HUES64 (cell line): ENCODE data around the gene GAS6.

ENCODE experiments used
- H3K27ac ChIP-seq: 2 replicates; pipeline ENCODE4 v1.7.0; 2013; ENCODE audit warnings: low read depth, low read length, inconsistent platforms
- H3K27me3 ChIP-seq: 2 replicates; pipeline ENCODE4 v1.6.1; 2013; ENCODE audit warnings: mild to moderate bottlenecking, low read length; ENCODE audit not compliant: insufficient read depth
- H3K36me3 ChIP-seq: 2 replicates; pipeline ENCODE4 v1.6.1; 2013; ENCODE audit warnings: mild to moderate bottlenecking, low read length; ENCODE audit not compliant: insufficient read depth
- H3K4me1 ChIP-seq: 2 replicates; pipeline ENCODE4 v1.6.1; 2013; ENCODE audit warnings: mild to moderate bottlenecking, low read length, moderate library complexity; ENCODE audit not compliant: insufficient read depth
- H3K4me3 ChIP-seq: 2 replicates; pipeline ENCODE4 v1.5.1; 2013; ENCODE audit warnings: mild to moderate bottlenecking, low read length, moderate library complexity
- H3K9ac ChIP-seq: 2 replicates; pipeline ENCODE4 v1.6.1; 2013; ENCODE audit warnings: mild to moderate bottlenecking, low read depth, low read length
- H3K9me3 ChIP-seq: 2 replicates; pipeline ENCODE4 v1.6.1; 2013; ENCODE audit warnings: low read depth, low read length; ENCODE audit not compliant: insufficient read depth
- WGBS: fragments of 150-250, 120-280 bp; methylation state at CpG from one replicate; pipeline ENCODE4 v1.1.7; 2013; ENCODE audit warnings: missing lambda C conversion rate; 5-methylcytosine and 5-hydroxymethylcytosine counted together

The GAS6 gene

GRCh38 chr13:113865427-113865826 lies 1.6 kb upstream of the GAS6 start:
- H3K9me3 ChIP-seq: no peaks in the 10 kb centered on the region
- H3K4me1 ChIP-seq: peaks cover 23% of the 10 kb centered on the region
- no peak overlapping the region for H3K4me3 ChIP-seq
- no peak overlapping the region for H3K27ac ChIP-seq
- no peak overlapping the region for H3K9ac ChIP-seq
- peaks cover 40% of the 10 kb centered on the region for H3K27me3 ChIP-seq
- no peaks in the 10 kb centered on the region for H3K36me3 ChIP-seq
- WGBS: 99% methylated on average over 3 of the region's 4 CpGs

DNA sequence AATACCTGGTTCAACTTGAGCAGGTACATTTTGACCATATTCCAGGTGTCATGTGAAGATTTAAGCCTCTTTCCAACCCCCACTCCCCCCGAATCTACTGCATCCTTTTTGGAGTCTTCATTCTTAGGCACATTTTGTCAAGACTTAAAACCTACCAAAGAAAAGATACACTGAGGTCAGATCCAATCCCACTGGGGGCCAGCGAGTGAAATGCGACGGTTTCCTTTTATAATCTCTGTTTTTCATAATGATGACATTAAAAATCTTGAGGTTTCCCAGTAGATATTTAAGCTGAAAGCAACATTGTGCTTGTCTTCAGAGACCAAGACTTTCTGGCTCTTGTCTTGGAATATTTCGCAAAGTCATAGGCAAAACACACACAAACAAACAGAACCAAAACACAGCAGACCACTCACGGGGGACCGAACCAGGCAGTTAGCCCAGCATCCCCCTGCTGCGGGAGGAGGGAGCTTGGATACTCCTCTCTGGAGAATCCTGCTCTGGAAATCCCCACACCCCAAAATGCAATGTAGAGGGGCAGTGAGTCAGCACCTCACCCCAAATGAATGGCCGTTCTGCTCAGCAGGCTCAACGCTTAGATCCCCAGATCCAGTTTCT lies 506 bp upstream of the GAS6 start:
- H3K9ac ChIP-seq: no peak overlapping the region
- no peaks in the 10 kb centered on the region for H3K9me3 ChIP-seq

GRCh38 chr13:113862931-113863523 lies 849 bp downstream of the GAS6 start:
- Histone ChIP-seq H3K27ac (no peak overlapping the region; the same call in 1 of the 2 replicates), H3K36me3 (no peaks in the 10 kb centered on the region), H3K27me3 (peaks cover 40% of the 10 kb centered on the region), H3K9ac (no peak overlapping the region), H3K9me3 (no peaks in the 10 kb centered on the region), H3K4me1 (peaks cover 35% of the 10 kb centered on the region), H3K4me3 (peak overlapping the region; percentile 63)
- under 1% methylated on average over 60 of the region's 60 CpGs for WGBS

More for the DNA sequence above, 506 bp upstream of the GAS6 start:
- WGBS: 56% methylated on average over 10 of the region's 10 CpGs
- peaks cover 40% of the 10 kb centered on the region for H3K27me3 ChIP-seq
- H3K4me1 ChIP-seq: peaks cover 34% of the 10 kb centered on the region
- H3K4me3 ChIP-seq: peak overlapping the region; percentile 63
- no peaks in the 10 kb centered on the region for H3K36me3 ChIP-seq
- H3K27ac ChIP-seq: no peak overlapping the region

DNA sequence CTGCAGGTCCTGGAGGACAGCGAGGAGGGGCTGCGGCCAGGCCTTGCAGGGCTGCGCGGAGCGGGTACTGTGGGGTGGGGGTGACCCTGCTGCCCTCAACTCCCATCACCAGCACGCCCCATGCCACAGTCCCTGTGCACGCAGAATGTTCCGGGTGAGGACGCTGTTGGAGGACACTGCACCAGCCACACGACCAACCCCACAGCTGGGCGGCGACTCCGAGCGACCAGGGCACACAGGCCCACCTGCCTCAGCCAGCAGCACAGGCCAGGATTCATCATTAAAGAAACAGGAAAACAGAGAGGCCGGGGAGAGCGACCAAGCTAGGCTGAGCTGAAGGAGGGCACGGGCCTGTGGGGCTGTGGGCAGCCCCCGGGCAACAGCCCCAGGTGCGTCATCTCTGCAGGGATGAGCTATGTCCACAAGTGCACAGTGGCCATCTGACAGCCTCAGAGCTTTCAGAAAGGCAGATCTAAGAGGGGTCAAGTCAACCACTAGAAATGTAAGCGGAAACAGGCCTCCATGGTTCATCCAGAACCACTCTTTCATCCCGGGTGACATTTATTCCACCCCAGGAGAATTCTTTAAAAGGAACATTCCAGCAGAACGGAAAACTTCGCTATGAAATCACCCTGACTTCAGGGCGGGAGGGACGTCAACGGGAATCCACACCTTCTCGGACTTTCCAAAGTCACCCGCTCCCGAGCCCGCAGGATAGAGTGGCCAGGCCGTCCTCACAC lies 1.5 kb downstream of the GAS6 start:
- Histone ChIP-seq H3K9me3 (no peaks in the 10 kb centered on the region), H3K36me3 (no peaks in the 10 kb centered on the region), H3K4me3 (peak overlapping the region; percentile 63), H3K4me1 (peaks cover 38% of the 10 kb centered on the region), H3K9ac (no peak overlapping the region), H3K27me3 (peaks cover 40% of the 10 kb centered on the region), H3K27ac (no peak overlapping the region)
- WGBS: 62% methylated on average over 31 of the region's 31 CpGs

- H3K9me3 ChIP-seq: no peaks in the 10 kb centered on the region
- WGBS: 70% methylated on average over 10 of the region's 12 CpGs
- no peak overlapping the region for H3K9ac ChIP-seq
- peaks cover 39% of the 10 kb centered on the region for H3K4me1 ChIP-seq
- no peaks in the 10 kb centered on the region for H3K36me3 ChIP-seq
- peaks cover 40% of the 10 kb centered on the region for H3K27me3 ChIP-seq
- peak overlapping the region; percentile 95 for H3K27ac ChIP-seq
- H3K4me3 ChIP-seq: no peak overlapping the region
These were observed 2.3 kb downstream of the GAS6 start for GRCh38 chr13:113861433-113862030.

- H3K36me3 ChIP-seq: no peaks in the 10 kb centered on the region
- 33% methylated on average over 15 of the region's 15 CpGs for WGBS
- H3K4me3 ChIP-seq: no peak overlapping the region; the same call in 1 of the 2 replicates
- H3K27me3 ChIP-seq: peaks cover 35% of the 10 kb centered on the region
- H3K27ac ChIP-seq: peak overlapping the region; percentile 95
- H3K9ac ChIP-seq: peak overlapping the region; percentile 57
- H3K4me1 ChIP-seq: peaks cover 39% of the 10 kb centered on the region
- H3K9me3 ChIP-seq: no peaks in the 10 kb centered on the region
These were observed 3.0 kb downstream of the GAS6 start for GRCh38 chr13:113860665-113861432.

DNA sequence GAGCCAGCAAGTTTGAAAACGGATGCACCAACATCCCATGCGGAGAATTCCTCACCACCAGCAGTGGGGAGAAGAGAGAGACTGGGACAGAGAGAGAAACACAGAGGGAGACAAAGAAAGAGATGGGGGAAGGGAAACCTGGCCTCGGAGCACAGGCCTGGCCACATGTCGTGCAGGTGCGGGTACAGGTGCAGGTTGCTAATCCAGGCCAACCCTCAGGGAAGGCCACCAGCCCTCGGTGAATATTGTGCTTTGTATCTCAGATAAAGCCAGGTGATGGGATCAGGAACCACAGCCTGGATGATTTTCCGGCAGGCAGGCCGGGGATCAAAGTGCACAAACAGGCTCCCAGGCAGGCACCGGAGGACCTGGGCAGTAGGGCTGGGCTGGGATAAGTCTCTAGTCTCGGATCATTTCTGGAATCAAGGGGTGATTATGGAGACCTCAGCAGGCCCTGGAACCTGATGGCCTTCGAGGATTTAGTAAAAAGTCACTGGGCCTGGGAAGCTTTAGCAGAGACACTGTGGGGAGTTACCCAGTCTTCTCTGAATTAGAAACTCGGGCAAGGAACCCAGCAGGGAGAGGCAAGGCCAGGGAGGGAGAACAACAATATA lies 3.7 kb downstream of the GAS6 start:
- WGBS: 39% methylated on average over 12 of the region's 12 CpGs
- no peaks in the 10 kb centered on the region for H3K9me3 ChIP-seq
- H3K27ac ChIP-seq: peak overlapping the region; percentile 95
- H3K9ac ChIP-seq: peak overlapping the region; percentile 57
- H3K4me1 ChIP-seq: peaks cover 39% of the 10 kb centered on the region
- no peaks in the 10 kb centered on the region for H3K36me3 ChIP-seq
- peaks cover 28% of the 10 kb centered on the region for H3K27me3 ChIP-seq
- H3K4me3 ChIP-seq: no peak overlapping the region; the same call in 1 of the 2 replicates

- Histone ChIP-seq H3K27me3 (peaks cover 21% of the 10 kb centered on the region), H3K4me1 (peaks cover 37% of the 10 kb centered on the region), H3K9ac (peak overlapping the region; percentile 57; the same call in 1 of the 2 replicates), H3K27ac (peak overlapping the region; percentile 95), H3K4me3 (no peak overlapping the region), H3K9me3 (no peaks in the 10 kb centered on the region), H3K36me3 (no peaks in the 10 kb centered on the region)
- WGBS: 92% methylated on average over 4 of the region's 4 CpGs
These were observed 4.4 kb downstream of the GAS6 start for GRCh38 chr13:113859311-113860050.

DNA sequence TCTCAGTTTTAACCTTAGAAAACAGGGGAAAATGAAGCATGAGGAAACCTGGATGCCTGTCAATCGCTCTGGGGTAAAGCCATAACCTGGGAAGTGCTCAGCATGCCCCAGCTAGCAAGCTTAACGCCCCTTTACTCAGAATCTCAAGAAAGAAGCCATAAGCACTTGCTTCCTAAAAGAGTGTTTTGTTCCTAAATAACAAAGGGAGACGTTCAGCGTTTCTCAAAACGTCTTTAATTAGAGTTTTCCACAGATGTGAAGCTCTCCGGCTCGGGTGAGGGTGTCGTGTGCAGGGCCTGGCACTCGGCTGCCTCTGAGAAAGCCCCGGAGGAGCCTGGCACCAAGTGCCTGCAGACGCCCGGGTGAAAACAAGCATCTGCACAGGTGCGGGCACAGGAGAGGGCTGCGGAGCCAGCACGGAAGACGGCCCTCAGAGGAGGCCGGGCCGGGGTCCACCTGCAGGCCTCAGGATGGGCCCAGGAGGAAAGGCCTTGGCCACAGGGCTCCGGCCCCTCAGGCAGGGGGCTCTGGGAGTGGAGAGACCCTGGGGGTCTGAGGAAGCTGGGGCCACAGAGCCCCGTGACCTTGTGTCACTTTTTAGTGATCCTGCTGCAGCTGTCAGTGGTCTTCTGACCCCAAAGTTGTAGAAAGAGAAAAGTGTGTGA lies 6.2 kb downstream of the GAS6 start:
- Histone ChIP-seq H3K27me3 (peaks cover 6% of the 10 kb centered on the region), H3K9me3 (no peaks in the 10 kb centered on the region), H3K4me3 (no peak overlapping the region), H3K4me1 (peaks cover 33% of the 10 kb centered on the region), H3K9ac (no peak overlapping the region), H3K27ac (no peak overlapping the region), H3K36me3 (no peaks in the 10 kb centered on the region)
- WGBS: 84% methylated on average over 20 of the region's 20 CpGs
